Heart right ventricle (tissue), 16 donors: ENCODE measurements around the gene HHATL. TPM values are rescaled to one million over a fixed set of nuclear protein-coding genes. Genes with fewer than 3 reads are reported as not detected.

Source experiments
- ATAC-seq, 8 donors: fragments of 200-7000 bp; cut with Tn5 transposase; one replicate each; pipeline ENCODE4 v1.9.1; 2020; ENCODE audit warnings: mild to moderate bottlenecking in 8 of 8, moderate library complexity in 8 of 8, moderate number of reproducible peaks in 1 of 8
- DNase-seq, 2 donors: peaks; one replicate each; pipeline ENCODE4 v3.0.0-alpha.2; 2020
- H3K27ac ChIP-seq, 10 donors: fragments of 200-600 bp; sonication (generic) in 2 of 10; one replicate each; pipeline versions ENCODE4 v1.5.0 to v1.8.0; 2020 to 2022; ENCODE audit warnings: mild to moderate bottlenecking in 3 of 10
- H3K27me3 ChIP-seq, 7 donors: fragments of 200-600 bp; one replicate each; pipeline ENCODE4 v1.8.0; 2021 to 2022; ENCODE audit warnings: mild to moderate bottlenecking in 2 of 7
- H3K36me3 ChIP-seq, 9 donors: fragments of 200-600 bp; sonication (generic) in 1 of 9; one replicate each; pipeline versions ENCODE4 v1.5.0 to v1.8.0; 2020 to 2022; ENCODE audit warnings: mild to moderate bottlenecking in 2 of 9
- H3K4me1 ChIP-seq, 9 donors: fragments of 200-600 bp; sonication (generic) in 1 of 9; one replicate each; pipeline versions ENCODE4 v1.5.0 to v1.8.0; 2020 to 2022; ENCODE audit warnings: mild to moderate bottlenecking in 4 of 9
- H3K4me3 ChIP-seq, 10 donors: fragments of 200-600 bp; sonication (generic) in 2 of 10; one replicate each; pipeline versions ENCODE4 v1.5.0 to v1.8.0; 2020 to 2022; ENCODE audit warnings: mild to moderate bottlenecking in 7 of 10, moderate library complexity in 2 of 10
- H3K9me3 ChIP-seq, 11 donors: fragments of 200-600 bp in 10 of 11; sonication (generic) in 2 of 11; one replicate each; pipeline versions ENCODE4 v1.5.0 to v1.8.0; 2013 to 2022; ENCODE audit warnings: mild to moderate bottlenecking in 2 of 11, control low read depth in 1 of 11, moderate library complexity in 1 of 11
- CTCF ChIP-seq, 9 donors: fragments of 200-600 bp; sonication (generic) in 2 of 9; IDR thresholded peaks; one replicate each; pipeline versions ENCODE4 v1.5.0 to v1.8.0; 2021 to 2022; ENCODE audit warnings: antibody characterized with exemption in 9 of 9, mild to moderate bottlenecking in 5 of 9, moderate library complexity in 1 of 9
- WGBS, 2 donors: extraction: QIAGEN DNeasy Blood & Tissue Kit; methylation state at CpG; one replicate each; pipeline ENCODE4 v1.1.7; 2013; ENCODE audit warnings: inconsistent platforms in 1 of 2; 5-methylcytosine and 5-hydroxymethylcytosine counted together
- intact Hi-C, 10 donors: fragments of 100-400 bp; cut with DNase I; formaldehyde crosslinking; loops; one replicate each; pipeline versions ENCODE4 v1.11.1 to v1.14.2; 2022
- polyA plus RNA-seq, 2 donors: library from polyadenylated mRNA; stranded (reverse); fragments of 200-250 nt; gene quantifications; one replicate each; pipeline ENCODE4 v1.2.3, GENCODE V29; 2013
- total RNA-seq, 10 donors: library from RNA; stranded (reverse); fragmentation: NEBNext Ultra II Directional in 3 of 10; extraction: Animal tissue kit (Norgen Biotek cat#: 25700) in 3 of 10; gene quantifications; one replicate each; pipeline versions ENCODE4 v1.2.1 to v1.2.4, GENCODE V29; 2021 to 2023
- donor health status: Arrhythmogenic right ventricular cardiomyopathy.
- donor health status: ischemic (EF 13 %, LVEDD 7.1; RV severe dilation, severe dysfunction).
- donor health status: healthy with polysubstance abuse.
- donor health status: DM: no; HTN: yes; CAD: no.
- donor health status: DM: no; HTN: no; CAD: no.
- donor health status: ischemic (EF 25% LVEDD 6.9; RV normal size, moderate dysfunction).
- donor health status: ischemic (EF 25% LVEDD 5.7; RV mildly dilated, moderate dysfunction).
- donor health status: healthy.
- donor health status: DM: yes; HTN: yes; CAD: no.
- donor health status: Ischemic cardiomyopathy.
- donor health status: ischemic (EF 35%, LVEDD 5.7; RV mildly dilated, moderate dysfunction).
- donor health status: nonischemic (EF 11% LVEDD 7.7; RV severe dilation, severe dysfunction).
- donor health status: DM: yes; HTN: yes; CAD: no.
- donor health status: PGD.
- donor health status: ischemic (EF 29% LVEDD 5.4; RV normal size, mild dysfunction).
- donor health status: nonischemic (EF 23%, LVEDD 6.1; RV moderate dilation, normal function).

The HHATL gene
- total and polyA plus RNA-seq, 12 donors, result 332 to 2,035 (median 624) TPM

DNA sequence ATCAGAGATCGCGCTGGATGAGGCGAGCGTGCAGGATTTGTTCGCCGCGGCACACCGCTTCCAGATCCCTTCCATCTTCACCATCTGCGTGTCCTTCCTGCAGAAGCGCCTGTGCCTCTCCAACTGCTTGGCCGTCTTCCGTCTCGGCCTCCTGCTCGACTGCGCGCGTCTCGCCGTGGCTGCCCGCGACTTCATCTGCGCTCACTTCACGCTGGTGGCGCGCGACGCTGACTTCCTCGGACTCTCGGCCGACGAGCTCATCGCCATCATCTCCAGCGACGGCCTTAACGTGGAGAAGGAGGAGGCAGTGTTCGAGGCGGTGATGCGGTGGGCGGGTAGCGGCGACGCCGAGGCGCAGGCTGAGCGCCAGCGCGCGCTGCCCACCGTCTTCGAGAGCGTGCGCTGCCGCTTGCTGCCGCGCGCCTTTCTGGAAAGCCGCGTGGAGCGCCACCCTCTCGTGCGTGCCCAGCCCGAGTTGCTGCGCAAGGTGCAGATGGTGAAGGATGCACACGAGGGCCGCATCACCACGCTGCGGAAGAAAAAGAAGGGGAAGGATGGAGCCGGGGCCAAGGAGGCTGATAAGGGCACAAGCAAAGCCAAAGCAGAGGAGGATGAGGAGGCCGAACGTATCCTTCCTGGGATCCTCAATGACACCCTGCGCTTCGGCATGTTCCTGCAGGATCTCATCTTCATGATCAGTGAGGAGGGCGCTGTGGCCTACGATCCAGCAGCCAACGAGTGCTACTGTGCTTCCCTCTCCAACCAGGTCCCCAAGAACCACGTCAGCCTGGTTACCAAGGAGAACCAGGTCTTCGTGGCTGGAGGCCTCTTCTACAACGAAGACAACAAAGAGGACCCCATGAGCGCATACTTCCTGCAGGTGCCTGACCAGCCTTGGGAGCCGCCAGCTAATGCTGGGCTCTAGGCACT is 16.4 kb downstream of the HHATL start:
- Histone ChIP-seq H3K27me3 (peaks cover 0 to 23% (median 11%) of the 10 kb centered on the region in 7 donors), H3K9me3 (no peaks in the 10 kb centered on the region), H3K4me3 (peak overlapping the region in 5 of 10 donors; percentile 1 to 24 (median 14)), H3K27ac (peak overlapping the region in 2 of 10 donors; percentile 77 to 85), H3K4me1 (peaks cover 4 to 40% (median 20%) of the 10 kb centered on the region in 9 donors), H3K36me3 (no peaks in the 10 kb centered on the region)
- DNase-seq (no peak), ATAC-seq (no peak)
- intact Hi-C loops, result no loop called here
- 38 to 49% methylated on average over 80 of the region's 80 CpGs for WGBS, 2 donors
- TF ChIP-seq CTCF (IDR thresholded peaks at IDR 0.05), result no peak

DNA sequence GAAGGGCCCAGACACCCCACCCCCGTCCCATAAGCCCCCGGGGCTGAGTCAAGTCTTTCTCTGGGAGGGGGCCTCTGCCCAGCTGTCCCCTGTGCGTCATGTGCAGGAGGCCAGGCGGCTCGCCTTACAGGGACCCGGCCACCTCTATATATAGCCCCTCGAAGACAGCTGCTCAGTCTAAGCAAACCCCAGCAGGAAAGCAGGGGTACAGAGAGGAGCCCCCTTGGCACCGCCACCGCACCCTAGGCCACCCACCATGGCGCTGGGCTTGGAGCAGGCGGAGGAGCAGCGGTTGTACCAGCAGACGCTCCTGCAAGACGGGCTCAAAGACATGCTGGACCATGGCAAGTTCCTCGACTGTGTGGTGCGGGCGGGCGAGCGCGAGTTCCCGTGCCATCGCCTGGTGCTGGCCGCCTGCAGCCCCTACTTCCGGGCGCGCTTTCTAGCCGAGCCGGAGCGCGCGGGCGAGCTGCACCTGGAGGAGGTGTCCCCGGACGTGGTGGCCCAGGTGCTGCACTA is 17.2 kb downstream of the HHATL start, which contains the start of gene KLHL40:
Gene KLHL40 (plus strand): TSS at position 175 of the 519 bp plus-strand sequence. CDS start 82 bp downstream, at position 257.
- intact Hi-C loops, result no loop called here

GRCh38 chr3:42684632-42685362 is 17.8 kb downstream of the HHATL start:
- Histone ChIP-seq H3K36me3 (no peaks in the 10 kb centered on the region), H3K27me3 (peaks cover 0 to 23% (median 11%) of the 10 kb centered on the region in 7 donors), H3K27ac (peak overlapping the region in 8 of 10 donors; percentile 50 to 85 (median 76)), H3K9me3 (no peaks in the 10 kb centered on the region), H3K4me1 (peaks cover 4 to 40% (median 20%) of the 10 kb centered on the region in 9 donors), H3K4me3 (no peak overlapping the region)
- DNase-seq (no peak), ATAC-seq (peak in 1 of 8 donors; percentile 4)
- intact Hi-C loops, result no loop called here
- 81 to 82% methylated on average over 7 of the region's 7 CpGs for WGBS, 2 donors
- no peak for TF ChIP-seq CTCF (IDR thresholded peaks at IDR 0.05)

More for the DNA sequence above, 17.2 kb downstream of the HHATL start, which contains the start of gene KLHL40:
- no peaks in the 10 kb centered on the region for H3K36me3 ChIP-seq
- H3K4me3 ChIP-seq, result peak within 1 kb of the TSS in 5 of 10 donors; percentile 1 to 24 (median 14)
- H3K9me3 ChIP-seq, result no peaks in the 10 kb centered on the region
- 44 to 57% methylated on average over 34 of the region's 34 CpGs for WGBS, 2 donors
- TF ChIP-seq CTCF (IDR thresholded peaks at IDR 0.05), result no peak
- peak within 1 kb of the TSS in 8 of 10 donors; percentile 50 to 85 (median 76) for H3K27ac ChIP-seq
- H3K27me3 ChIP-seq, result peaks cover 0 to 23% (median 11%) of the 10 kb centered on the region in 7 donors
- H3K4me1 ChIP-seq, result peaks cover 4 to 40% (median 20%) of the 10 kb centered on the region in 9 donors
- DNase-seq, result no peak
- ATAC-seq, result peak in 1 of 8 donors; percentile 1
